HG03095 (cell line): ENCODE results near the gene TEC.

Source experiments
- ATAC-seq: cut with Tn5 transposase; IDR thresholded peaks from one replicate; pipeline ENCODE4 v1.9.1; 2021; ENCODE audit warnings: moderate library complexity; ENCODE audit not compliant: unreplicated experiment

TEC gene

DNA sequence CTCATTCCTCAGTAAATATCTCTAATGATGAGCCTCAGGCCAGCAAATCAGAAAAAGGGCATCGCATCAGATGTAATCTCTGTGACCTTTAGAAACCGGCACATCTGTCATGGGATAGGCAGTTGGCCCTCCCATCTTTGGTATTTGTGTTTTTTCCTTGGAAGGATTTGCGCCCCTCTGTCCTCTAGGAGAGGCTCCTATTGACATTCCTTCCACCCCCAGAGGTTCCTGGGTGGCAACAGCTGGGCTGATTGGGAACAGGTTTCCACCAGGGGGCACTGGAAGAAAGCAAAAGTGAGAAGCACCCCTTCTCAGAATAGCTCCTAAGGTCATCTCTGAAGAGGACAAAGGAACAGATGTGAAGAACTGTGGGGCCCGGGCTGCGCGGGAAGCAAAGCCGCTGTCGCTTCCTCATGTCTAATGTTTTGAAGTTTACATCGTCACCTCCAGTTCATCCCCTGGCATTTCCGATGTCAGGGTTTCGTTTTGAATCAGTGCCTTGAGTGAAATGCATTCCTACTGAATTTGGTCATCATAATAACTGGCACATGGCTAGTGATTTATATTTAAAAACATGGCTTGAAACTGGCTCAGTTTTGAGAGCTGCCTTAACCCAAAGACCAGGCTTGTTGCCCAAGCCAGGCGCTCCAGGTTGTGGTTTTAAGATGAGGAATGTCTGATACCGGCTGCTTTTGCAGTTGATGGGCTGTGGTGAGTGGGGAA is 141.8 kb downstream of the TEC start:
- ATAC-seq = peak; percentile 79

DNA sequence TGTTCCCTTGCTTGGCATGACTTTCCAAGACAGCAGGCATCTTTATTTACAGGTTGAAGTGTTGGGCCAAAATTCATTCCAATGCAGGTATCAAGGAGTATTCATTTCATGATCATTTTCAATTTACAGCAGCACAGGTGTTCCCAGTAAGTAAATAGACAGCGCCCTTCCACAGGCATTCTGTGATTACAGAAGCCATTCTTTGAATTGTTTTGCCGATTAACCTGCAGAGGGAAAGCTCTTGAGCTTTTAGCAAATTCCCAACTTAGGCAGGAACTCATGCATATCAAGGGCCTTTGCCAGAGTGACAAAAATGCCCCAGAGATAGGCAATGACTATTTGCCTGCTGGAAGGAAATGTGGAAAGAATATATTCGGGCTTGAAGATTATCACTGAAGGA is 142.4 kb downstream of the TEC start:
- ATAC-seq = no peak

DNA sequence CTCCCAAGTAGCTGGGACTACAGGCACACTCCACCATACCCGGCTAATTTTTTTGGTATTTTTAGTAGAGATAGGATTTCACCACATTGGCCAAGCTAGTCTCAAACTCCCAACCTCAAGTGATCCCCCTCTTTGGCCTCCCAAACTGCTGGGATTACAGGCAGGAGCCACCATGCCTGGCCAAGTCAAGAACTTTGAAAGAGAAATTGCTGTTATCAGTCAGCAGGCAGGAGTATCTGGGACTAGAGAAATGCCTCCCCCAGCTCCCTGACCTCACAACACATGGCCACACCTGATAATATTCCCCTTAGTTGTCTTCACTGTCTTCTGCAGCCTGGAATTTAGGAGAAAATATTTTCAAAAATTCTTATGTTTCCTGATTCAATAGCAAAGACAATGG is 143.0 kb downstream of the TEC start:
- ATAC-seq = no peak

DNA sequence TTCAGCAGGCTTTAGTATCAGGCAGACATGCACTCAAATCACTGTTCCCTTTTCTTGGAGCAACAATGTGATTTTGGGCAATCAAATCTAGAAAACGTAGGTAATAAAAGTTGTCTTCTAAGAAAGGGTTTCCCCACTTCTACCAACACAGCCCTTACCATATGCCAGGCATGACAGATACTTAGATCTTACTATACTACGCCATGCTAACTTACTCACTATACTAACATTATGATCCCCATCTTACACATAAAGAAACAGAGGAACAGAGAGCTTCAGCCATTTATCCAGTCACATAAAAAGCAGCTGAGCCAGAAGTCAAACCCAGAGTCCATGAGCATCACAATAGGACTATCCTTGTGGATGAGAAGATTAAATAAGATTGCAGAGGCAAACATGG is 144.8 kb downstream of the TEC start:
- no peak for ATAC-seq

DNA sequence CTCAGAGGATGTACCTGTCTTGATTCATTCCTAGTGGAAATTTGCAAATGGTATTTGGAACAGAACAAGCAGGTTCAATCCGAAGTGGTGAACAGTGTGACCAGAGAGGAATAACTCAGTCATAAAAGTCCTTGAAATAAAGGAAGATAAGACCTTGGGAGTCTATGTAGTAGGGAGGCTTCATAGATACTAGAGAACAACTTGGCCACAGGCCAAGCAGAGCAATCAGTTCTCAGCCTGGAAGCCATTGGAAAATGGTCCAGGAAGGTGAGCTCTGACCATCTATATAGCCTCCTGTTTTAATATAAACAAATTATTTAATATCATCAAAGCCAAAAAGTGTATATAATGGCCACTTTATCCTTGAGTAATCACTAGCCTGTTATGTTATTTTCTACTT is 146.9 kb downstream of the TEC start:
- no peak for ATAC-seq

DNA sequence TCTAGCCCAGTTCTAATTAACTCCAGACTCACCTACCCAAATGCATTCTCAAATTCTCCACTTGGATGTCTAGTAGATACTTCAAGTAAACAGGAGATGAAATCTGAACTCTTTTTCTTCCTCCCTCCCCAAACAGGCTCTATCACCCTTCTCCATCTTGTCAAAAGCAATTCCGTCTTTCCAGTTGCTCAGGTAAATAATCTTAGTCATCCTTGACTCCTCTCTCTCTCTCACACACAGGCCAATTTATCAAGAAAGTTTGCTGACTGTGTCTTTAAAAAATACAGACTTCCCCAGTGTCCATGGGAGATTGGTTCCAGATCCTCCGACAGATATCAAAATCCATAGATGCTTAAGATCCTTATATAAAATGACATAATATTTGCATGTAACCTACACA is 148.5 kb downstream of the TEC start:
- no peak for ATAC-seq

DNA sequence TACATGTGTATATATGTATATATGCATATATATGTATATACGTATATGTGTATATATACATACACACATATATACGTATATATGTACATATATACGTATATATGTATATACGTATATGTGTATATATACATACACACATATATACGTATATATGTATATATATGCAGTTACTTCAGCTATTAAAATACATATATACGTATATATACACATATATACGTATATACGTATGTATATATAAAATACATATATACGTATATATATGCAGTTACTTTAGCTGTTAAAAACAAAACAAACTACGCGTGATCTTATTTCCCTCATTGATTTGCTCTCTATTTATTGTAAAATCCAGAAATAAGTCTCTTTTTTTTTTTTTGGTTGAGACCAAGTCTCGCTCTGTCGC is 149.5 kb downstream of the TEC start:
- no peak for ATAC-seq

DNA sequence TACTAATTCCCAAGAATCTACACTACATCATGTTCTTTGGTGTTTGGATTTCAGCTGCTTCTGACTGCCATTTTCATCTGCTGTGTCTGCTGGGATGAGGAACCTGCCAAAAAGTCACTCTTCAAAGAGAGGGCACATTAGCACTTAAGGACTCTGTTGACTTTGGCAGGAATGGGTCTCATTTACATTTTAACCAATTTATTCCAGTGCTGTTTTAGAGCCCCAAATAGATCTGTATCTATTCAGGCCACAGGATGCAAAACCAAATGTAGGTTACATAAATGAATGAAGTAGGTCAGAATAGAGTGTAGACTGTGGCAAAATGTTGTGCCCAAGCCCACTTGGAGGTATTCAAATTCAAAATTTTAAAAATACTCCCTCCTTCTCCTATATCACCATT is 150.0 kb downstream of the TEC start:
- ATAC-seq = no peak

DNA sequence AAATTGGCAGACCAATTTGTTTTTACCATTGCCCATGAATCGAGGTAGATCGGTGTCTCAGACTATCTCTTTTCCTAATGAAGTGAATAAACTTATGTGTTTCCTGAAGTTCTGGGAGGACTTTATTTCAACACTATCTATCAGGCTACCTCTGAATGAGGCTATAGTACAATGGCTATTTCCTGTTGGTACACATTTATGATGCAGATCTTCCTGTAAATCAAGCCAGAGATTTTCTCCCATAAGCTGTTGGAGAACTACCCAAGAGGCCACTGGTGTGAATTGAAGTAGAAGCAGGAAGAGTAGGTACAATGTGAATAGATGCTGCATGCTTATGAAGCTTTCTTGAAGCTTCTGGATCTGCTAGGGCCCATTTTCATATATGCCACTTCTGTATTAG is 151.6 kb downstream of the TEC start:
- ATAC-seq = no peak

DNA sequence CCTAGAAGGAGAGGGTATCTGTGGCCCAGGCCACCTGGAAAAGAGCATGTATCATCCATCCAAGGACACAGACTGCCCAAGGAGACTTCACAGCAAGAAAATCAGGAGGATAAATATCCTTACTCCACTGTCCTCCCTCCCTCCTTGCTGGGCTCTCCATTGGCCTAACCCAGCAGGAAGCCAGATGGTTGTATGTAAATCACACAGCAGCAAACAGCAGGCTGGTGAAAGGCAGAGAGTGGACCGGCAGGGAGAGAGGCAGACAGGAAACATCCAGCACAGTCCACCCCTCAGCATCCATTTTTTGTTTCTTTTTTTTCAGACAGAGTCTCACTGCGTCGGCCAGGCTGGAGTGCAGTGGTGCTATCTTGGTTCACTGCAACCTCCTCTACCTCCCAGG is 153.1 kb downstream of the TEC start:
- no peak for ATAC-seq

DNA sequence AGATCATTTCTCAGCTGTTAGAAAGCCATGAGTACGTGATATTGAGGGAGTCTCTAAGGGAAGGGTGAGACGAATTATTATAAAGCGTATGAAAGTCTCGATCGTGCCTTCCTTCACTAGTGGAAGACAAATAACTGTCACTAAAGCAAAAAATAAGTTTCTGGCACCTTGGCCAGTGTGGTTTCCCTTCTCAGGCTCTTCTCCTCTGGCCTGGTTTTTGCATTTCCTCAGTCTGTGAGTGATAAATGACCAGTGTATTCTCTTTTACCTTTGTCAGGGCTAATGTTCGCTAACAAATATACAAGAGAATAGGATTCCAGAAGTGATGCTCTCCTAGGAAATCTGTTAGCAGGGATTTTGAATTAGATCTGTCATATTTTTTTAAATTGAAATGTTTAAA is 155.2 kb downstream of the TEC start:
- ATAC-seq = no peak

DNA sequence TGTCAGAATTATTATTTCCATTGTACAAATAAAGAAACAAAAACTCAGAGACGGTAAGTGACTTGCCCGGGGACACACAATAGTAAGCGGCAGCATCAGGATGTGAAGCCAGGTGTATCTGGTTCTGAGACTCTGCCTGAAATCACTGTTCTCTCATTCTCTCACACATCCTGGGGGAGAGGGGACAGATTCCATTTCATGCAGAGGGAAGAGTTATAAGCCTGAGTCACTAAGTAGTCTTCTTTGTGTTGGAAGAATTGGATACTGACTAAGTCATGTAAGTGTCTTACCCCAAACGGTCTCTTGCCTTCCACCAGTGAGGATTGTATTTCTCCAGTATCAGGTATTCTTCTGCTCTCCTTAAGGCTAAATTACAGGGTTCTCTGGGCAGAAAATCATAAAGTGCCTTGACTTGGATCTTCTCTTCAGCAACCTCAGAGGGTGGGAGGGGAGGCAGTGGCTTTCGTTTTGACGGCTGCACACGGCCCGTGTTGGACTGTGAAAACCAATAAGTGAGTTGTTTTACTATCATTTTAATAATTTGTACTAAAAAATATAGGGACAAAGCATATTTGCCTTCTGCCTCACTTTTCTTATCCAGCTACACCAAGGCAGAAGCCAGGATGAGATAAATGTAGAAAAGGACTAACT is 157.5 kb downstream of the TEC start:
- no peak for ATAC-seq

DNA sequence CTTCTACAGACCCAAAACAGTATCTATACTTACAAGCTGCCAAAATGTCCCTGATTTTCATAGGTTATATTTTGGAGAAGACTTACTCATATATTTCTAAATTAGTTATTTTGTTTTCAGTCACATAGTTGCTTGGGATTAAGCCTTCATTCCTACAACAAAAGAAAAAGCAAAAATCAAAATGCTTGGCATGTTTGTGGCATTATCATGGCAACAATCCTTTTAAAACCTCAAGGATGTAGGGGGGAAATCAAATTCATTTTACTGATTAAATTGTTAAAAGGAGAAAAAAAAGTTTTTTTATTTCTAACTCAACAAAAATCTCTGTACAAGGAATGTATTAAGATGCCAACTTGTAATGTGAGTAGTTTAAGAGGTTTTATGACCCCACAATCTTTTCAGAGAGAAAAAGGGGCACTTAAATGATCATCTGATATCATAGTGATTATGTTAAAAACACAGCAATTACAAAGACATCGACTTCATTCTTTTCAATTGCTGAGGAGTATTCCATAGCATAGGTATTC is 159.1 kb downstream of the TEC start:
- no peak for ATAC-seq

DNA sequence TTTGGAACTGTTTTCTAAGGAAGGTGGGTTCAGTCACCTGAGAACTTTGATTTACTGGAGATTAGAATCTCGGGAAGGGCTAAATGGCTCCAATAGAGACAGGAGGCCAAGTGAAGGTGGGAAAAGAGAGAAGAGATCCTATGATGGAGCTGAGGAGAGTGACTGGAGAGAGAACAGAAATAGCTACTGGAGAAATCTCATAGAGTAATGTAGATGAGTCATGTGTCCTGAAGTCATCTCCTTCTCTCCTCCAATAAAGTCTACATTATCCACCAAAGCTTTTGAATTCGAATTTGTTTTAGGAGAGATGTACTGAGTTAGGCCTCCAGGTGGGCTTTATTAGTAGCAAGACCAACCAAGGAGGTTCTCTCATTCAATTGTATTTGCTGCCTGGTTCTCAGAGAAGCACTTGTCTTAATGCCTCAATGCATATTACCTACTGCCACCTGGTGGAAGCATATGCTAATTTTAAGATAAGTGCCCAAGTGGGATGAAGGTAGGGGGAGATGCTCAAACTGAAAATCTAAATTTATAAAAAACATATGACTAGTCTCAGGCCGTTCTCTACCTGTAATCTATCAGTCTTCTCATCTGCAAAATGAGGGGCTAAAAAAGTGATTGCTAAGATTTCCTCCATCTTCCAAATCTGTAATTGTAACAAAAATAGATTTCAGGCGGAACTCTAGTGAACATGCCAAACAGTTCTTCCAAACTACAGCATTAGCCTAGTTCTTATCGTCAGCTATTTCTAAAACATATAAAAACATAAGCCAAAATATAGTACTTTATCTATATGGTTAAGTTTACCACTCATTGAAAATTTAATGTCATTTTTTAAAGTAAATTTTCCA is 160.0 kb downstream of the TEC start:
- ATAC-seq = peak; percentile 72

DNA sequence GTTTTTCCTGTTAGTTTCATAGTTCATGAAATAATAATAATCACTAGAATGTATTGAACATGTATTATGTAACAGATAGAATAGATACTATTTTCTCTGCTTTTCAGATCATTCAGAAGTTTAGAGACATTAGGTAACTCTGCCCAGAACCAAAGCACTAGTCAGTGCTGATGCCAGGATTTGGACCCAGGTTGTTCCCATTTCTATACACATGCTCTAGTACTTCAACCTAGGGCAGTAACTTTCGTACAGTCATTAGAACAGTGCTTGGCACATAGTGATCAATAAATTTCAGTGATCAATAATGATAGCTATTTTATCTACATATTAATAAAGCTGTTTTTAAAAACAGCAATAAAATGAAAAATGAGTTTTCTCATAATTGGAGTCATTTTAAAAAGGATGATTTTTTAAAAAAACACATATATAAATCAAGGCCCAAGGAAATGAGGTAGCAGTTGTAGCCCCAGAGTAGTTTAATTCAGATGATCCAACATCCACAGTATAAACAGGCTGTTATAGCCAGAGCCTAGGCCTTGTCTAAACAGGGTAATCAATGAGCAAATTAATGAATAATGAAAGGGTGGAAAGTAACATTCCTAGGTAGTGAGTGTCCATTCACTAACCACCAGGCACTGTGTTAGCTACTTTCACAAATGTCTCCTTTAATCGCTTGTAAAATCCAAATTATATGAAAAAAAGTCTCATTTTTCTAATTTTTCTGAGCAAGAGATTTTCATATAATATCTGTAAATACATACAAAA is 161.1 kb downstream of the TEC start:
- ATAC-seq = no peak

DNA sequence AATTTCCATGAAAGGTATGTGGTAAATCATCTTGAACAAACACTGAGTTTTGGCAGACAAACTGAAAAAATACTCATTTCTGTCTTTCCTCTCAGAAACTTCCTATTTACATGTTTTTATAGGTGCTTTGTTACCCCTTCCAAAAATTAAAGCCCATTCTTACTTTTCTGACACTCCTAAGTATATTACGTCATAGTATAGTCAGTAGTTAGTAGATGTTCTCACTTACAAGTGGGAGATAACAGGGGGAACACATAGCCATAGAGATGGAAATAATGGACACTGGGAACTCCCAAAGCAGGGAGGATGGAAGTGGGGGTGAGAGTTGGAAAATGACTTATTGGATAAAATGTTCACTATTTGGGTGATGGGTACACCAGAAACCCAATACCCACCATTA is 164.4 kb downstream of the TEC start:
- no peak for ATAC-seq

DNA sequence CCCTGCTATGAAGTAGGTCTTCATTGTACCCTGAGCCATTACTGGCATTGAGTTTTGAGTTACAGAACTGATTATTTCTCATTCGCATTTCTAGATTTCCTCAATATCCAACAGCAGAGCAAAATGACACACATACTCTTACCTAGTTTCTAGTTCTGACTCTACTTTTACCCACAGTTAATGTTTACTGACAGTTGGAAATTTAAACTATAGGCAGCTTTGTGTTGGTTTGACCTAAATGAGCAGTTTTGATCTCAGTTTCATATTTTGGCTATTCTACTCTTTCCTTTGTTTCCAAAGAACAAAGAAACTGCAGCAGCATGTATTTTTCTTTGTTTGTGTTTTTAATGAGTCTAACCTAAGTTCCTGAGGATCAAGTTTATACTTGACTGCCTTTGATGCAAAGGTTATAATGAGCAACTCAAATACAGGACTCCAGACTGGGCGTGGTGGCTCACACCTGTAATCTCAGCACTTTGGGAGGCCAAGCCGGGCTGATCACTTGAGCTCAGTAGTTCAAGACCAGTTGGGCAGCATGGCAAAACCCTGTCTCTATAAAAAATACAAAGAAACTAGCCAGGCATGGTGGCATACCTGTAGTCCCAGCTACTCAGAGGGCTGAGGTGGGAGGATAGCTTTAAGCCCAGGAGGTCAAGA is 166.0 kb downstream of the TEC start:
- ATAC-seq = peak; percentile 70

DNA sequence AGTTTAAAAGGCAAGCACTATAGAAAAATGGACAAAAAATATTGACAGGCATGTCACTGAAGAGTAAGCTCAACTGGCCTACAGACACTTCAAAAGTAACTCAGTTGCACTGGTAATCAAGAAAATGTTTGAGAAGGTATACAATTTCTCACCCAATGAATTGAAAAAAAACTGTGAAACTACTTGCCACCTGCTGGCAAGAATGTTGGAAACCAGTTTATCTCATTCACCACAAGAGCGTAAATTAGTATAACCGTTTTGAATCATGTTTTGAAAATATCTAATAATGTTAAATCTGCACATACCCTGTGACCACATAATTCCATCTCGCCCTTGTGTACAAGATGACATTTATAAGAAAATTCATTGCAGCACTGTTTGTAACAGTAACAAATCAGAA is 167.3 kb downstream of the TEC start:
- ATAC-seq = no peak

DNA sequence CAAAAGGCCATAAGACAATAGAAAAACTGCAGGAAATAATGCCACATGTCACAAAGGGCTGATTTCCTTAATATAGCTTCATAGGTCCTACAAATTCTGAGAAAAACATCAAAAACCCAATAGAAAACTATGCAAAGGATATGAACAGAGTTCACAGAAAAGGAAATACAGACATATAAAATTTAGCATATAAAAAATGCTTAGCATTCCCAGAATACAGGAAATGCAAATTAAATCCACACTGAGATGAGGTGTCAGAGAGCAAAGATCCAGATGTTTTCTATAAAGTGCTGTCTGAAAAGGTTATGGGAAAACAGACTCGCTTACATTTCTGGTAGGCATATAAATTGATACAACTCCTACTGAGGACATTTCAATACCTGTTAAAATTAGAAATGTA is 169.4 kb downstream of the TEC start:
- no peak for ATAC-seq

DNA sequence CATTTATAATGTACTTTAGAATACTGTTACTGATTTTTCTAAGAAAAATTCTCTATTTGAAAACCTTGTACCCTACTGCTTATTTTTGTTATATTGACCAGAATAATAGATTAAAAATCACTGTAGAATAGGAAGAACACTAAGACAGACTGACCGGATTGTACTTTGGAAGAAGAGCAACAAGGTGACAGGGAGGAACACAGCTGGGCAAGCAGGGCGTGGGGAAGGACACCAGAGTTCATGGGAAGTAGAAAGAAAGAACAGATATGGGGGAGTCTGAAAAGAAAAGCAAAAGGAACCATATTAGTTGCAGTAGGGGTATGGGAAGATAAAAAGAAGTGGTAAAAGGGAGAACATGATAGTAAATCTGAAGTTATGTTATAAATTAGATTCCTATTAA is 174.2 kb downstream of the TEC start:
- no peak for ATAC-seq
